HepG2 (cell line): Measurements from ENCODE around the gene NECTIN2. TPM values are rescaled to one million over a fixed set of nuclear protein-coding genes. Genes with fewer than 3 reads are reported as not detected.

ENCODE experiments used
- BCL6 ChIP-seq: IDR thresholded peaks from 2 replicates; pipeline ENCODE4 v1.6.1; 2016; ENCODE audit warnings: missing genetic modification reagents, missing compliant biosample characterization
- FLYWCH1 ChIP-seq: sonication (generic); formaldehyde crosslinking; IDR thresholded peaks from 2 replicates; pipeline ENCODE4 v1.8.1; 2023; ENCODE audit warnings: mild to moderate bottlenecking, missing genetic modification reagents
- FOXO1 ChIP-seq: sonication (generic); formaldehyde crosslinking; IDR thresholded peaks from 2 replicates; pipeline ENCODE4 v1.4.0; 2020; ENCODE audit warnings: missing genetic modification reagents
- NCOA2 ChIP-seq: sonication (generic); formaldehyde crosslinking; IDR thresholded peaks from 2 replicates; pipeline ENCODE4 v1.8.0; 2022; ENCODE audit warnings: inconsistent platforms
- ONECUT2 ChIP-seq: sonication (generic); formaldehyde crosslinking; IDR thresholded peaks from 2 replicates; pipeline ENCODE4 v1.4.0; 2020; ENCODE audit warnings: missing genetic modification reagents
- SOX13 ChIP-seq, 3 experiments: fragments of 450-650 bp in 1 of 3; sonication (generic) in 1 of 3; formaldehyde crosslinking in 1 of 3; IDR thresholded peaks in 2 of 3; conservative IDR thresholded peaks in 1 of 3; 2 replicates each; pipeline versions ENCODE4 v1.5.0 to v1.6.1; 2016 to 2020; ENCODE audit warnings: antibody characterized with exemption in 1 of 3, mild to moderate bottlenecking in 1 of 3, missing compliant biosample characterization in 1 of 3, missing genetic modification reagents in 1 of 3, moderate library complexity in 1 of 3
- TEAD3 ChIP-seq: optimal IDR thresholded peaks from 2 replicates; pipeline ENCODE3; 2016; ENCODE audit warnings: borderline replicate concordance
- ZNF12 ChIP-seq: sonication (generic); formaldehyde crosslinking; IDR thresholded peaks from 2 replicates; pipeline ENCODE4 v1.5.0; 2020; ENCODE audit warnings: missing genetic modification reagents
- ZSCAN29 ChIP-seq: sonication (generic); formaldehyde crosslinking; conservative IDR thresholded peaks from 2 replicates; pipeline ENCODE4 v1.4.0; 2020; ENCODE audit warnings: mild to moderate bottlenecking, missing genetic modification reagents
- polyA plus RNA-seq, 8 experiments: library from polyadenylated mRNA; depleted of rRNA in 3 of 8; stranded (reverse) in 7 of 8; unstranded in 1 of 8; fragments of >200 nt; fragmentation: Illumina TruSeq in 4 of 8; extraction: Trizol in 4 of 8; gene quantifications; 2 replicates each; pipeline versions ENCODE4 v1.2.1 to v1.2.3, GENCODE V29; 2011 to 2016; ENCODE audit warnings: low read depth in 4 of 8, missing spikeins in 1 of 8, mixed read lengths in 1 of 8; ENCODE audit not compliant: insufficient read depth in 1 of 8
- total RNA-seq, 5 experiments: library from RNA; depleted of rRNA; stranded (reverse); fragments of >200 nt; fragmentation: Illumina TruSeq; extraction: Trizol; gene quantifications; 2 replicates each; pipeline ENCODE4 v1.2.3, GENCODE V29; 2016; ENCODE audit warnings: low read depth in 1 of 5
- TF ChIP-seq, protein P1 (sequence below): sonication (generic); formaldehyde crosslinking; IDR thresholded peaks from 2 replicates; pipeline ENCODE4 v1.9.0; 2022; ENCODE audit warnings: low read depth, missing genetic modification reagents
- TF ChIP-seq, protein P2 (sequence below): fragments of 450-650 bp; IDR thresholded peaks from 2 replicates; pipeline ENCODE4 v1.6.1; 2017; ENCODE audit warnings: mild to moderate bottlenecking
- TF ChIP-seq, protein P3 (sequence below): sonication (generic); formaldehyde crosslinking; IDR thresholded peaks from 2 replicates; pipeline ENCODE4 v1.5.1; 2020; ENCODE audit warnings: mild to moderate bottlenecking, missing genetic modification reagents, borderline replicate concordance
- TF ChIP-seq, protein P4 (sequence below): sonication (generic); formaldehyde crosslinking; IDR thresholded peaks from 2 replicates; pipeline ENCODE4 v1.4.0; 2020; ENCODE audit warnings: mild to moderate bottlenecking, missing genetic modification reagents
- TF ChIP-seq, protein P5 (sequence below): sonication (generic); formaldehyde crosslinking; IDR thresholded peaks from 2 replicates; pipeline ENCODE4 v1.4.0; 2020; ENCODE audit warnings: missing genetic modification reagents

Gene NECTIN2
- total and polyA plus RNA-seq, 2 of the 13 experiments (the other 11 are each of a cell fraction or from before 2014, with no cell fraction given): 75.4 to 114 TPM

DNA sequence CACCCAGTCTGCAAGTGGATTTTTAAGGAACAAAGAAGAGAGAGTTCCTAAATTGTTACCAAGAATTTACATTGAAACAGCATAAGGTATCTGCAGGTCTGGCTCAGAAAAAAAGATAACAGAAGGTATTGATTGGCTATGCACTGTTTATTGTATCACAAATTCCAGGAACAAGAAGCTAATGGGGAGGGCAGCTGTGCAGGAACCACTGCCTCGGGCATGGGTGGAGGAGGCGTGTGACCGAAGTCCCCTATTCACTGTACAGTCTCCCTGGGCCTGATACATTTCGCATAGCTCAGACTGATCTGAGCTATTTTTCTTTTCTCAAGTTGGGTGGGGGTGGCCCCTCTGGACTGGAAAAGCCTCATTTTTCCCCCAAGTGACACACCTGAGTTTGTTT, 11.7 kb downstream of the NECTIN2 start (continued):
- TF ChIP-seq, protein P1, sequence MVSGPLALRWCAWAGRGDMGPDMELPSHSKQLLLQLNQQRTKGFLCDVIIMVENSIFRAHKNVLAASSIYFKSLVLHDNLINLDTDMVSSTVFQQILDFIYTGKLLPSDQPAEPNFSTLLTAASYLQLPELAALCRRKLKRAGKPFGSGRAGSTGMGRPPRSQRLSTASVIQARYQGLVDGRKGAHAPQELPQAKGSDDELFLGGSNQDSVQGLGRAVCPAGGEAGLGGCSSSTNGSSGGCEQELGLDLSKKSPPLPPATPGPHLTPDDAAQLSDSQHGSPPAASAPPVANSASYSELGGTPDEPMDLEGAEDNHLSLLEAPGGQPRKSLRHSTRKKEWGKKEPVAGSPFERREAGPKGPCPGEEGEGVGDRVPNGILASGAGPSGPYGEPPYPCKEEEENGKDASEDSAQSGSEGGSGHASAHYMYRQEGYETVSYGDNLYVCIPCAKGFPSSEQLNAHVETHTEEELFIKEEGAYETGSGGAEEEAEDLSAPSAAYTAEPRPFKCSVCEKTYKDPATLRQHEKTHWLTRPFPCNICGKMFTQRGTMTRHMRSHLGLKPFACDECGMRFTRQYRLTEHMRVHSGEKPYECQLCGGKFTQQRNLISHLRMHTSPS: no peak
- TF ChIP-seq SOX13 (IDR thresholded peaks at IDR 0.05) (no peak), SOX13 (CRISPR knock-in tag; conservative IDR thresholded peaks at IDR 0.05 in 1 of 2, IDR thresholded peaks at IDR 0.05 in 1 of 2) (peak in 1 of 2 experiments; percentile 81; a peak in 2 of 4 replicates), ZNF12 (CRISPR knock-in tag) (peak; percentile 62; the same call in 1 of the 2 replicates), FLYWCH1 (no peak), TEAD3 (CRISPR knock-in tag) (peak; percentile 86), FOXO1 (CRISPR knock-in tag) (peak; percentile 35; the same call in 1 of the 2 replicates), NCOA2 (peak; percentile 52; the same call in 1 of the 2 replicates), BCL6 (CRISPR knock-in tag) (peak; percentile 58), ZSCAN29 (CRISPR knock-in tag) (0 out of 2 replicates have a peak, but pooled peaks have one; percentile 27), ONECUT2 (CRISPR knock-in tag) (peak; percentile 83)
- TF ChIP-seq, protein P2, sequence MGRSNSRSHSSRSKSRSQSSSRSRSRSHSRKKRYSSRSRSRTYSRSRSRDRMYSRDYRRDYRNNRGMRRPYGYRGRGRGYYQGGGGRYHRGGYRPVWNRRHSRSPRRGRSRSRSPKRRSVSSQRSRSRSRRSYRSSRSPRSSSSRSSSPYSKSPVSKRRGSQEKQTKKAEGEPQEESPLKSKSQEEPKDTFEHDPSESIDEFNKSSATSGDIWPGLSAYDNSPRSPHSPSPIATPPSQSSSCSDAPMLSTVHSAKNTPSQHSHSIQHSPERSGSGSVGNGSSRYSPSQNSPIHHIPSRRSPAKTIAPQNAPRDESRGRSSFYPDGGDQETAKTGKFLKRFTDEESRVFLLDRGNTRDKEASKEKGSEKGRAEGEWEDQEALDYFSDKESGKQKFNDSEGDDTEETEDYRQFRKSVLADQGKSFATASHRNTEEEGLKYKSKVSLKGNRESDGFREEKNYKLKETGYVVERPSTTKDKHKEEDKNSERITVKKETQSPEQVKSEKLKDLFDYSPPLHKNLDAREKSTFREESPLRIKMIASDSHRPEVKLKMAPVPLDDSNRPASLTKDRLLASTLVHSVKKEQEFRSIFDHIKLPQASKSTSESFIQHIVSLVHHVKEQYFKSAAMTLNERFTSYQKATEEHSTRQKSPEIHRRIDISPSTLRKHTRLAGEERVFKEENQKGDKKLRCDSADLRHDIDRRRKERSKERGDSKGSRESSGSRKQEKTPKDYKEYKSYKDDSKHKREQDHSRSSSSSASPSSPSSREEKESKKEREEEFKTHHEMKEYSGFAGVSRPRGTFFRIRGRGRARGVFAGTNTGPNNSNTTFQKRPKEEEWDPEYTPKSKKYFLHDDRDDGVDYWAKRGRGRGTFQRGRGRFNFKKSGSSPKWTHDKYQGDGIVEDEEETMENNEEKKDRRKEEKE: no peak
- TF ChIP-seq, protein P3, sequence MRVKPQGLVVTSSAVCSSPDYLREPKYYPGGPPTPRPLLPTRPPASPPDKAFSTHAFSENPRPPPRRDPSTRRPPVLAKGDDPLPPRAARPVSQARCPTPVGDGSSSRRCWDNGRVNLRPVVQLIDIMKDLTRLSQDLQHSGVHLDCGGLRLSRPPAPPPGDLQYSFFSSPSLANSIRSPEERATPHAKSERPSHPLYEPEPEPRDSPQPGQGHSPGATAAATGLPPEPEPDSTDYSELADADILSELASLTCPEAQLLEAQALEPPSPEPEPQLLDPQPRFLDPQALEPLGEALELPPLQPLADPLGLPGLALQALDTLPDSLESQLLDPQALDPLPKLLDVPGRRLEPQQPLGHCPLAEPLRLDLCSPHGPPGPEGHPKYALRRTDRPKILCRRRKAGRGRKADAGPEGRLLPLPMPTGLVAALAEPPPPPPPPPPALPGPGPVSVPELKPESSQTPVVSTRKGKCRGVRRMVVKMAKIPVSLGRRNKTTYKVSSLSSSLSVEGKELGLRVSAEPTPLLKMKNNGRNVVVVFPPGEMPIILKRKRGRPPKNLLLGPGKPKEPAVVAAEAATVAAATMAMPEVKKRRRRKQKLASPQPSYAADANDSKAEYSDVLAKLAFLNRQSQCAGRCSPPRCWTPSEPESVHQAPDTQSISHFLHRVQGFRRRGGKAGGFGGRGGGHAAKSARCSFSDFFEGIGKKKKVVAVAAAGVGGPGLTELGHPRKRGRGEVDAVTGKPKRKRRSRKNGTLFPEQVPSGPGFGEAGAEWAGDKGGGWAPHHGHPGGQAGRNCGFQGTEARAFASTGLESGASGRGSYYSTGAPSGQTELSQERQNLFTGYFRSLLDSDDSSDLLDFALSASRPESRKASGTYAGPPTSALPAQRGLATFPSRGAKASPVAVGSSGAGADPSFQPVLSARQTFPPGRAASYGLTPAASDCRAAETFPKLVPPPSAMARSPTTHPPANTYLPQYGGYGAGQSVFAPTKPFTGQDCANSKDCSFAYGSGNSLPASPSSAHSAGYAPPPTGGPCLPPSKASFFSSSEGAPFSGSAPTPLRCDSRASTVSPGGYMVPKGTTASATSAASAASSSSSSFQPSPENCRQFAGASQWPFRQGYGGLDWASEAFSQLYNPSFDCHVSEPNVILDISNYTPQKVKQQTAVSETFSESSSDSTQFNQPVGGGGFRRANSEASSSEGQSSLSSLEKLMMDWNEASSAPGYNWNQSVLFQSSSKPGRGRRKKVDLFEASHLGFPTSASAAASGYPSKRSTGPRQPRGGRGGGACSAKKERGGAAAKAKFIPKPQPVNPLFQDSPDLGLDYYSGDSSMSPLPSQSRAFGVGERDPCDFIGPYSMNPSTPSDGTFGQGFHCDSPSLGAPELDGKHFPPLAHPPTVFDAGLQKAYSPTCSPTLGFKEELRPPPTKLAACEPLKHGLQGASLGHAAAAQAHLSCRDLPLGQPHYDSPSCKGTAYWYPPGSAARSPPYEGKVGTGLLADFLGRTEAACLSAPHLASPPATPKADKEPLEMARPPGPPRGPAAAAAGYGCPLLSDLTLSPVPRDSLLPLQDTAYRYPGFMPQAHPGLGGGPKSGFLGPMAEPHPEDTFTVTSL: peak; percentile 45; the same call in 1 of the 2 replicates
- TF ChIP-seq, protein P4, sequence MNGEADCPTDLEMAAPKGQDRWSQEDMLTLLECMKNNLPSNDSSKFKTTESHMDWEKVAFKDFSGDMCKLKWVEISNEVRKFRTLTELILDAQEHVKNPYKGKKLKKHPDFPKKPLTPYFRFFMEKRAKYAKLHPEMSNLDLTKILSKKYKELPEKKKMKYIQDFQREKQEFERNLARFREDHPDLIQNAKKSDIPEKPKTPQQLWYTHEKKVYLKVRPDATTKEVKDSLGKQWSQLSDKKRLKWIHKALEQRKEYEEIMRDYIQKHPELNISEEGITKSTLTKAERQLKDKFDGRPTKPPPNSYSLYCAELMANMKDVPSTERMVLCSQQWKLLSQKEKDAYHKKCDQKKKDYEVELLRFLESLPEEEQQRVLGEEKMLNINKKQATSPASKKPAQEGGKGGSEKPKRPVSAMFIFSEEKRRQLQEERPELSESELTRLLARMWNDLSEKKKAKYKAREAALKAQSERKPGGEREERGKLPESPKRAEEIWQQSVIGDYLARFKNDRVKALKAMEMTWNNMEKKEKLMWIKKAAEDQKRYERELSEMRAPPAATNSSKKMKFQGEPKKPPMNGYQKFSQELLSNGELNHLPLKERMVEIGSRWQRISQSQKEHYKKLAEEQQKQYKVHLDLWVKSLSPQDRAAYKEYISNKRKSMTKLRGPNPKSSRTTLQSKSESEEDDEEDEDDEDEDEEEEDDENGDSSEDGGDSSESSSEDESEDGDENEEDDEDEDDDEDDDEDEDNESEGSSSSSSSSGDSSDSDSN (CRISPR knock-in tag): 0 out of 2 replicates have a peak, but pooled peaks have one; percentile 25
- TF ChIP-seq, protein P5, sequence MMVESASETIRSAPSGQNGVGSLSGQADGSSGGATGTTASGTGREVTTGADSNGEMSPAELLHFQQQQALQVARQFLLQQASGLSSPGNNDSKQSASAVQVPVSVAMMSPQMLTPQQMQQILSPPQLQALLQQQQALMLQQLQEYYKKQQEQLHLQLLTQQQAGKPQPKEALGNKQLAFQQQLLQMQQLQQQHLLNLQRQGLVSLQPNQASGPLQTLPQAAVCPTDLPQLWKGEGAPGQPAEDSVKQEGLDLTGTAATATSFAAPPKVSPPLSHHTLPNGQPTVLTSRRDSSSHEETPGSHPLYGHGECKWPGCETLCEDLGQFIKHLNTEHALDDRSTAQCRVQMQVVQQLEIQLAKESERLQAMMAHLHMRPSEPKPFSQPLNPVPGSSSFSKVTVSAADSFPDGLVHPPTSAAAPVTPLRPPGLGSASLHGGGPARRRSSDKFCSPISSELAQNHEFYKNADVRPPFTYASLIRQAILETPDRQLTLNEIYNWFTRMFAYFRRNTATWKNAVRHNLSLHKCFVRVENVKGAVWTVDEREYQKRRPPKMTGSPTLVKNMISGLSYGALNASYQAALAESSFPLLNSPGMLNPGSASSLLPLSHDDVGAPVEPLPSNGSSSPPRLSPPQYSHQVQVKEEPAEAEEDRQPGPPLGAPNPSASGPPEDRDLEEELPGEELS: peak; percentile 34; the same call in 1 of the 2 replicates
